ENCODE data around the gene CLCNKA.

DNA sequence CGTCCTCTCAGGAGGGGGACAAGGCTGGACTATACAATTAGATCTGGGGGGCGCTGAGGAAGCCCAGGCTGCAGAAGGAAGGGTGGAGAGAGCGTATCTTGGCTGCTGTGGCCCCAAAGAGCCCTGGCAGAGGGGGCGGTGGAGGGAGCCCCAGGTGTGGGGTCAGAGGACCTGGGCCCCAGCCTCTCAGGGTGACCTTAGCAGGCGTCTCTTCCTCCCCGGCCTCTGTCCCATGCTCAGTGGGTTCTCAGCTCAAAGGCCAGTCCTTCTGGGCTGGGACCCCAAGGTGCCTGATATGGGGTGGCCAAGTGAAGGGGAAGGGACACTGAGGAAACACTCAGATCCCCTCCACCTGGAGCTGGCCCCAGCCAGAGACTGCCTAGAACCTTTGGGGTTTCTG is 49.8 kb downstream of the CLCNKA start:
- TF ChIP-seq POLR2A (IDR thresholded peaks at IDR 0.05) (no peak), CTCF (IDR thresholded peaks at IDR 0.05 in 4 of 5, conservative IDR thresholded peaks at IDR 0.05 in 1 of 5) (no peak)

Measured in gastrocnemius medialis (tissue), 4 donors.